Activated CD4-positive, alpha-beta T cell treated with anti-CD3 and anti-CD28 coated beads for 24 hours (primary cell): Measurements from ENCODE around the gene ZNF138.
"Not testable (repeated sequence)": the region's sequence is repeated elsewhere in the genome, so short reads cannot be mapped to it uniquely, and the experiment has no call there.

Experiments
- DNase-seq, 2 donors: peaks; one replicate each; pipeline ENCODE4 v3.0.0-alpha.2; 2020; ENCODE audit warnings: low read depth in 2 of 2

ZNF138 gene

DNA sequence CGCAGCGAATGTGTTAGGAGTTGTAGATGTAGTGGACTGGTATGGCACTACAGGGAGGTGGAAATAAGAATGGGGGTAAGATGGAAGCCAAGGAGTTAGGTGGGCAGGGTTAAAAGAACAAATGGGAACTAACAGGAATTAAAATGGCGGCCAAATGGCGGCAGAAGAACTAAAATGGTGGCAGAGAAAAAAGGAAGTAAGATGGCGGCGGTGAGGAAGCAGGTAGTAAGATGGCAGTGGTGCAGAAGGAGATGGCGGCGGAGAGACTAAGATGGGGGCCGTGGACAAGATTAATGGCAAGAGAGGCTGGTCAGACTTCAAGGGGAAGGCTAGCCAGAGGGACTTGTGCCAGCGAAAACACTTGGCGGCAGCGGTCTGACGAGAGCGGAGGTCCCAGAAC, 44.5 kb downstream of the ZNF138 start:
- DNase-seq, result no peak

DNA sequence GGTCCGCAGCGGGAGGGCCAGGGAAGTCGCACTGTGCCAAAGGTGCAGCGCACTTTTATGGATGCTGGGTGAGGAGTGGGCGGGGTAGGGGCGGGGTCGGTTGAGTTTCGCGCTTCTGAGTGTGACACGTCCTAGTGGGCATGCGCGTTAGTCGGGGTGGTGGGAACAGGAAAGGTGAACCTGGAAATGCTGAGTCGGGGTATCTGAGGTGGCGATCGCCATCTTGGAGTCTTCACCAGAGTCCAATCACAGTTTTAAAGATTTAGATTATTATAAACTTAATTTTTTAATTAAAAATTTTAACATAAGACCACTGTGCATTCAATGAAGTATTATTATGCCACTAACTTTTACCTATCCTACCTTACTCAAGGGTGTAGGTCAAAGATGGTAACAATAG, 45.7 kb downstream of the ZNF138 start:
- peak in 1 of 2 donors; percentile 2 for DNase-seq

DNA sequence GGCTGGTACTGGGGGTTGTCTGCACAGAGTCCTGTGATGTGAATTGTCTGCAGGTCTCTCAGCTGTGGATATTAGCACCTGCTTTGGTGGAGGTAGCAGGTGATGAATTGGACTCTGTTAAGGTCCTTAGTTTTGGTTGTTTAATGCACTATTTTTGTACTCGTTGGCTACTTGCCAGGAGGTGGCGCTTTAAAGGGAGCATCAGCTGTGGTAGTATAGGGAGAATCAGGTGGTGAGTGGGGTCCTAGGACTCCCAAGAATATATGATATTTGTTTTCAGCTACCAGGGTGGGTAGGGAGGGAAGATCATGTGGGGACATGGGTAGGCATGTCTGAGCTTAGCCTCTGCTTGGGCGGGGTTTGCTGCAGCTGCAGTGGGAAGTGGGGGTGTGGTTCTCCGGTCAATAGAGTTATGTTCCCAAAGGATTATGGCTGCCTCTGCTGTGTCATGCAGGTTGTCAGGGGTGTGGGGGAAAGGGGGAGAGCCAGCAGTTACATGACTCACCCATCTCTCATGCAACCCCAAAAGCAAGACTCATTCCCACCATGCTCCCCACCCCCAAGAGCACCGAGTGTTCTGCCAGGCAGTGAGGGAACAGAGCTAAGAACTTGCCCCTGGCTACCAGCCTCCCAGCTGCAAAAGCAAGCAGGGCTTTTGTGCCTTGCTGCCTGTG, 55.2 kb downstream of the ZNF138 start:
- no peak for DNase-seq

DNA sequence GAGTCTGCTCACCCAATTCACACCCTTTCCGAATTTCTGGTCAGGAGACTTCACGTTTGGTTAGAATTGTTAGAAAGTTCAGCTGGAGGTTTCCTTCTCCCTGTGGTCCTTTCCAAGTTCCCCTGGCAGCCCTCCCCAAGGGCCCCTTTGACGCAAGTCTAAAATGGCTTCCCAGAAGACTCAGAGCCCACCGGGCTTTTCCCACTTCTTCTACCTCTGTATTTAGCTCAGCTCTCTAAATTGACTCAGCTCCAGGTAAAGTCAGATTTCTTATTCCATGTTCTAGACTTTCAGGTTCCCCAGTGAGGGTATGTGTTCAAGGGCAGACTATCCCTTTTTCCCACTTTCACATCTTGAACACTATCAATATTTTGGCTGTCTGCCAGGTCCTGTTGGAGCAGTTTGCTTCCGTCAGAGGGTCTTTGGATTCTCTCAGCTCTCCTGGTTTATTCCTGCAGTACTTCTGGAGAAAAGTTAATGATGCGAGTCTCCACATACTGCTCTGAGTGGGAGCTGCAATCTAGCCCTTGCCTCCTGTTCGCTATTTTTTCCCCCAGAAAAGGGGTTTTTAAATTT, 55.8 kb downstream of the ZNF138 start:
- no peak for DNase-seq

DNA sequence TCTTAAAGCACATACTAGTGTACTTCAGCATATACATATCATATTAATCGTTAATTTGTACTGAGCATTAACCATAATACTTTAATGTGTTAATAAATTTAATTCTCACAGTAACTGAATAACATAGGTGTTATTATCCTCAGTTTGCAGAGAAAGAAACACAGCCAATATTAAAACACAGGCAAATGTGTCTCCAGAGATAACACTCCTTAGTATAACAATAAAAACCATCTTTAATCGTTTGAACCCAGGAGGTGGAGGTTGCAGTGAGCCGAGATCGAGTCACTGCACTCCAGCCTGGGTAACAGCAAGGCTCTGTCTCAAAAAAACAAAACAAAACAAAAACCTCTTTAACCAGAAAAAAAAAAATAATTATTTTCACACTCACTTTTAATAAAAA, 59.5 kb downstream of the ZNF138 start:
- no peak for DNase-seq

DNA sequence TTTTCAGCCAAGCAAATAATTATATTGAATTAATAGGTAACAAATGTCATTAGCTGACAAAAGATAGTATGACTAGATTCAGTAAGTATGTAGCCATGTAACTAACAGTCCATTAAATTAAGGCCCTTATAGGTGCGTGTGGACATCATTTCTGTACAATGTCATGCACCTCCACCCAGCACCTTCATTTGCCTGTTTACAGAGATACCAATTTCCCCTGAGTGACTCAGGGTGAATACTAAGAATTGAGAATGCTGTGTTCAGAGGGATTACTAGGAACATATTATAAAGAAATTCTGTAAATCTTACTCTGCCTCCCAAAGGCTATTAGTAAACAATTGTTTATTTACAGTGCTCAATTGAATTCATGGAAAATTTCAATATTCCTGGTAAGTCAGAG, 60.7 kb downstream of the ZNF138 start:
- no peak for DNase-seq

DNA sequence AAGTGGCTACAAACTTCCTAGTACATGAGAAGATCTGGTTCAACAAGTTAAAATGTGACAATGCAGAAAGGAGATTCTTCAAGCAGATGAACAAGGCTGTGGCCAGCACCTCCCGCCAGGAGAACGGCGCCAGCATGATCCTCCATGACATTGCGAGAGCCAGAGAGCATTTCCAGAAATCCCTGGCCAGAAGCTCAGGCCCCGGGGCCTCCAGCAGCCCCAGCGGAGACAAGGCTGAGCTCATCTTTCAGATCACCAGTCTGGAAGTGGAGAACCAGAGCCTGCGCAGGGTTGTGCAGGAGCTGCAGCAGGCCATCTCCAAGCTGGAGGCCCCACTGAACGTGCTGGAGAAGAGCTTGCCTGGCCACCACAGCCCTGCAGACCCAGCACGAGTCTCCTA, 68.8 kb downstream of the ZNF138 start:
- DNase-seq, result no peak

DNA sequence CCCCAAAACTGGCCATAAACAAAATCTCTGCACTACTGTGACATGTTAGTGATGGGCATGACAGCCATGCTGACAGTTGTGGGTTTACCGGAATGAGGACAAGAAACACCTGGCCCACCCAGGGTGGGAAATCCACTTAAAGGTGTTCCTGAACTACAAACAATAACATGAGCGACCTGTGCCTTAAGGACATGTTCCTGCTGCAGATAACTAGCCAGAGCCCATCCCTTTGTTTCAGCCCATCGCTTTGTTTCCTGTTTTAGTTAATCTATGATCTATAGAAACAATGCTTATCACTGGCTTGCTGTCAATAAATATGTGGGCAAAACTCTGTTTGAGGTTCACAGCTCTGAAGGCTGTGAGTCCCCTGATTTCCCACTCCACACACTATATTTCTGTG, 69.3 kb downstream of the ZNF138 start:
- not testable (repeated sequence) for DNase-seq

DNA sequence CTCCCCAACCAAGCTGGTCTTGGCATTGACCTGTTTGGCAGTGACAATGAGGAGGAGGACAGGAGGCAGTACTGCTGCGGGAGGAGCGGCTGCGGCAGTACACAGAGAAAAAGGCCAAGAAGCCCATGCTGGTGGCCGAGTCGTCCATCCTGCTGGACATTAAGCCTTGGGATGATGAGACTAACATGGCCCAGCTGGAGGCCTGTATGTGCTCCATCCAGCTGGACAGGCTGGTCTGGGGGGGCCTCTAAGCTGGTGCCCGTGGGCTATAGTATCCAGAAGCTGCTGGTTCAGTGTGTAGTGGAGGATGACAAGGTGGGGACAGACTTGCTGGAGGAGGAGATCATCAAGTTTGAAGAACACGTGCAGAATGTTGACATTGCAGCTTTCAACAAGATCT, 69.7 kb downstream of the ZNF138 start:
- DNase-seq, result no peak

DNA sequence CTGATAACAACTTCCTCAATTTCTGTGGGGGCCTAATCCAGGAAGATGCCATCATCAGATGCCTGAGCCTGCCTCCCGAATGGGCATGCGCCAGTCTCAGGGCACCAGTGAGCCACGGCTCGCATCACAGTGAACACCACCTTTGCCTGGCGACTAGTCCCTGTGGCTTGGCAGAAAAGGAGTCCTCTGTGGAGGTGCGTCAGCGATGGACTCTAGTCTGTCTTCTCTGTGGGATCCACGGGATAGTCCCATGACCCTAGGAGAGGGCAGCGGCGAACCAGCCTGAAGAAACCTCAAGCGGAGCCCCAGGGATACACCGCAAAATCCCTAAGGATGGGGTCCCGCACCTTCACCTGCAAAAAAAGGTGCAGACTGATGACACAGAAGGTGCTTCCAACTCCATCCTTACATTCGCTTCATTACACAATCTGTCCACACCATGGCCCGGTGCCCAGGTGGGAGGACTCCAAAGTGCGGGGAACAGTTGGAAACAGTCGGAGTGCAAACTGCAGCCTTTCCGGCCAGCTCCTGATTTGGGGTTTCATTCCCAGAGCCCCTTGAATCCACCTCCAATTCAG, 73.7 kb downstream of the ZNF138 start:
- no peak for DNase-seq

DNA sequence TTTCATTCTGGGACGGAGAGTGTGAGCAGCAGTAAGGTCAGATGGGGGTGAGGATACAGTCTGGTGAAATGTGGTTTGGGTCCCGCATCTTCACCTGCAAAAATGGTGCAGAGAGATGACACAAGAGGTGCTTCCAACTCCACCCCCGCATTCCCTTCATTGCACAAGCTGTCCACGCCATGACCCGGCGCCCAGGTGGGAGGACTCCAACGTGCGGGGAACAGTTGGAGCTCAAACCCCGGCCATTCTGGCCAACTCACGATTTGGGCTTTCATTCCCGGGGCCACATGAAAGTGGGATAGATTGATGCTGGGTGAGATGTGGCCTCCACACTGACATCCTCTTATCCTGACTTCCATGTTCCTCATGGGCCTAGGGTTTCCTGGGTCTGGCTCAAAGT, 74.3 kb downstream of the ZNF138 start:
- DNase-seq, result no peak

DNA sequence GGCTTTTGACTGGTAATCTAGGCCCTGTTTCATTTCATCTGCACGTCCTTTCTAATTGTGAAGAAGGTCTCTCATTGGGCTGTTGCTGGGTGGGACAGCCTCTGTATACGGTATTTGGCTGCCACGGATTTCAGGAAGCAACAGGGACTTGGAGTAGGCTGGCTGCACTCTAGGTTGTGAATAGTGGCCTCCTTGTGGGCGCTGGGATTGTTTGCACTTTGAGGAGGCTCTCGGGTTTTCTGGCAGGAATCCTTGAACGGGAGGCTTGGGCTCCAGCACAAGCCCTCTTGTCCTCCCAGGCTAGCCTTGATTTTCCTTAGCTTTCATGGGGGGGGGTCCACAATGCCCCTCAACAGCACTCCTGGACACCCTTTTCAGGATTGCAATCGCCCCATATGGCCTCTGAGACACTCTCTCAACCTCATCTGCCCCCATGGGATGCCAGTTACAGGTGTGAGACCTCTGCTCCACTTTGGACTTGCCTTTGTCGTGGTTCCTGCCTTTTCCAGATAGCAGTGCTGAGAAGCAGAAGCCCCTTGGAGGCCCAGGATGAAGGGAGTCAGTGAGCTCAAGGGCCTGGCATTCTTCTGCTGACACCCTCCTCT, 75.0 kb downstream of the ZNF138 start:
- DNase-seq, result no peak

DNA sequence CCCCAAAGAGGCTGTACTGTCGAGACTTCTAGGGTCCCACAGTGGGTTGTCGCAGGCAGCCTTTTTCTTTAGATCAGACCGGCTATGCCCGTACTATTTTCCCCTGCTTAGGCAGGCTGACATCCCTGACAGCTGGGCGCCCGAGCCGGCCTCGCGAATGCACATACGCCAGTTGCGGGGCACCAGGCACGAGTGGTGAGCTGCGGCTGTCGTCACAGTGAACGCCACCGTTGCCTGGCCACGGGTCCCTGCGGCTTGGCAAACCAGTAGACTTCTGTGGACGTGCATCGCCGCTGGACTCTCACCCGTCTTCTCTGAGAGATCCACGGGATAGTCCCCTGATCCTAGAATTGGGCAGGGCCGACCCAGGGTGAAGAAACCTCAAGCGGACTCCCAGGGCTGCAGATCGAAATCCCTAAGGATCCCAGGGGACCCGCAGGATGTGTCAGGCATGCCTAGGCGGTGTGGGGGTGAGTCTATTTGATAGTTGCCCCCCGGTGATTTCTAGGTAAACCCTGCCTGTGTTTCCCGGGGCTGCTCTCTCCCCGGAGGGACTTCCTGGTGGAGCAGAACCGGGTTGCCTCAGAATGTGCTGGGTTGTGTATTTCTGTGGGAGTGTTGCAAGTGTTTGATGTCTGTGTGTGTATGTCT, 75.8 kb downstream of the ZNF138 start:
- DNase-seq, result no peak

DNA sequence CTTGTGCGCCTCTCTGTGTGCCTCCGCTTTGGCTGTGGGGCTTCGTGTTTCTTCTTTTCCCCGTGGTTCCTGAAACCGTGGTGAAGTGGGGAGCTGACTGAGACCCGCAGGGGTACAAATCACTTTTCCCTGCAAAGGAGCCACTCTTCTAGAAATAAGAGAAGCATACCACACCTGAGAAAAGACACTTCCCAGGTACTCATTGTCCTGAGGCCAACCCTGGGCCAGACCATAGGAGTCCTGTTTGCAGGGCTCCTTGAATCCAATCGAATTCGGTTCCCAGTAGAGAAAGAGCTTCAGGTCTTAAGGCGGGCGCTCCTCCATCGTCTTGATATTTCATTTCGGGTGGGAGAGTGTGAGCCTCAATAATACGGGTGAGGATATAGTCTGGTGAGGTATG, 76.4 kb downstream of the ZNF138 start:
- DNase-seq, result no peak

DNA sequence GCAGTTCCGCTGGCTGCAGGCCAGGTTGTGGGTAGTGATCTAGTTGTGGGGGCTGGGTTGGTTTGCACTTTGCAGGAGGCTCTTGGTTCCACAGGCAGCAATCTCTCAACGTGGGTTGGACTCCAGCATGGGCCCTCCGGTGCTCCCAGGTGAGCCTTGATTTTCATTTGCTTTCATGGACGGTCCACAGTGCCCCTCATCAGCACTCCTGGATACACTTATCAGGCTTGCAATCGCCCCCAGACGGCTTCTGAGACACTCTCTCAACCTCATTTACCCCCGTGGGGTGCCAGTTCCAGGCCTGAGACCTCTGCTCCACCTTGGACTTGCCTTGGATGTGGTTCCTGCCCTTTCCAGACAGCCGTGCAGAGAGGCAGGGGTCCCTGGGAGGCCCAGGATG, 77.5 kb downstream of the ZNF138 start:
- no peak for DNase-seq

DNA sequence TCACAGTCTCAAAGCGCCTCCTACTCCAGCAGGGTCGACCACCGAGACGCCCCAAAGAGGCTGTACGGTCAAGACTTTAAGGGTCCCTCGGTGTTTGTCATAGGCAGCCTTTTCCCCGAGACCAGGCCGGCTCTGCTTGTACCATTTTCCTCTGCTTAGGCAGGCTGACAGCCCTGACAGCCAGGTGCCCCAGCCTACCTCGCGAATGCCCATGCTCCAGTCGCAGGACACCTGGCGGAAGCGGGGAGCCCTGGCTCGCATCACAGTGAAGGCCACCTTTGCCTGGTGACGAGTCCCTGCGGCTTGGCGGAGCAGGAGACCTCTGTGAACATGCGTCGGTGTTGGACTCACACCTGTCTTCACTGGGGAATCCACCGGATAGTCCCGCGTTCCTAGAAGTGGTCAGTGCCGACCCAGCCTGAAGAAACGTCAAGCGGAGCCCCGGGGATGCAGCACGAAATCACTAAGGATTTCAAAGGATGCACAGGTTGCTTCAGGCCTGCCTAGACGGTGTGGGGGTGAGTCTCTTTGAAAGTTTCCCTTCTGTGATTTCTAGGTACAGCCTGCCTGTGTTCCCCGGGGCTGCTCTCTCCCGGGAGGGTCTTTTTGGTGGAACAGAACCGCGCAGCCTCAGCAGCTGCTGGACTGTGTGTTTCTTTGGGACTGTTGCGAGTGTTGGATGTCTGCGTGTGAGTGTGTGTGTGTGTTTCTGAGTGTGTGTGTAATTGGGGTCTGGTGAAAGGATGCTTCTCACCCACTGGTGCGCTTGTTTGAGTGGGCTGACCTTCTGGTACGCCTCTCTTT, 78.3 kb downstream of the ZNF138 start:
- DNase-seq, result no peak

DNA sequence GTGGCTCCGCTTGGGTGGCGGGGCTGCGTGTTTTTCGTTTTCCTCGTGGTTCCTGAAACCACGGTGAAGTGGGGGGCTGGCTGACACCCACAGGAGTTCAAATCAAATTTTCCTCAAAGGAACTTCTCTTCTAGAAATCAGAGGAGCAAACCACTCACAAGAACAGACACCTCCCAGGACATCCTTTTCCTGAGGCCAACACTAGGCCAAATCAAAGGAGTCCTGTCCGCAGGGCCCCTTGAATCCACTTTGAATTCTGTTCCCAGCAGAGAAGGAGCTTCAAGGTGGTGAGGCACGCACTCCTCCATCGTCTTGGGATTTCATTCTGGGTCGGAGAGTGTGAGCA, 78.9 kb downstream of the ZNF138 start:
- DNase-seq, result no peak

DNA sequence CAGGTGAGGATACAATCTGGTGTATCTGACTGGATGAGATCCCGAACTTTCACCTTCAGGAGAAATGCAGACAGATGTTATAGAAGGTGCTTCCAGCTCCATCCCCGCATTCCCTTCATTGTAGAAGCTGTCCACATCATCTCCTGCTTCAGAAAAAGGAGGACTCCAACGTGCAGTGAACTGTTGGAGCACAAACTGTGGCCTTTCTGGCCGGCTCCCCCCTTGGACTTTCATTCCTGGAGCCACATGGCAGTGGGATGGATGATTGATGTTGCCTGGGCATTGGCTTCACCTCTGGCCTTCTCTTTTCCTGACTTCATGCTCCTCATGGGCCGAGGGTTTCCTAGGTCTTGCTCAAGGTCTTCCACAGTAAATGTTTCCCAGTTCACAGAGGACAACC, 79.3 kb downstream of the ZNF138 start:
- DNase-seq, result no peak

DNA sequence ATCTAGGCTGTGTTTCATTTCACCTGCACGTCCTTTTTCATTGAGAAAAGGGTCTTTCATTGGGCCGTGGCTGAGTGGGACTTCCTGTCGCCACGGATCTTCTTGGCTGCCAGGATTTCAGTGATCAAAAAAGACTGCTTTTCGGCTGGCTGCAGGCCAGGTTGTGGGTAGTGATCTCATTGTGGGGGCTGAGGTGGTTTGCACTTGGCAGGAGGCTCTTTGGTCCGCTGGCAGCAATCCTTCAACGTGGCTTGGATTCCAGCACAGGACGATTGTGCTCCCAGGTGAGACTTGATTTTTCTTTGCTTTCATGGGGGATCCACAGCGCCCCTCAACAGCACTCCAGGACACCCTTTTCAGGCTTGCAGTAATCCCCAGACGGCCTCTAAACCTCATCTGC, 79.9 kb downstream of the ZNF138 start:
- no peak for DNase-seq

DNA sequence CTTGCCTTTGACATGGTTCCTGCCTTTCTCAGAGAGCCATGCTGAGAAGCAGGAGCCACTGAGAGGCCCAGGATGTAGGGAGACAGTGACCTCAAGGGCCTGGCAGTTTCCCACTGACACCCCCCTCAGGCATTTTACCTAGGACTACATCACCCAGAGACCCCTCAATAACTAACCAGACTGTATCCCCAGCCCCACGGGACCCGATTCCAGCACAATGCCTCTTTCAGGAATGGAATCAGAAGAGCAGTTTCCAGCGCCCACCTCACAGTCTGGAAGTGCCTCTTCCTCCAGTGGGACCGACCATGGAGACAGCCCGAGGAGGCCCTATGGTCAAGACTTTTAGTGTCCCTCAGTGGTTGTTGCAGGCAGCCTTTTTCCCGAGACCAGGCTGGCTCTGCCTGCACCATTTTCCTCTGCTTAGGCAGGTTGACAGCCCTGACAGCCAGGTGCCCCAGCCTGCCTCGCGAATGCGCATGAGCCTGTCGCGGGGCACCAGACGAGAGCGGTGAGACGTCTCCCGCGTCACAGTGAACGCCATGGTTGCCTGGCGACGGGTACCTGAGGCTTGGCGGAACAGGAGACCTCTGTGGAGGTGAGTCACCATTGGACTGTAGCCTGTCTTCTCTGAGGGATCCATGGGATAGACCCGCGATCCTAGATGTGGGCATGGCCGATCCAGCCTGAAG, 80.5 kb downstream of the ZNF138 start:
- no peak for DNase-seq

DNA sequence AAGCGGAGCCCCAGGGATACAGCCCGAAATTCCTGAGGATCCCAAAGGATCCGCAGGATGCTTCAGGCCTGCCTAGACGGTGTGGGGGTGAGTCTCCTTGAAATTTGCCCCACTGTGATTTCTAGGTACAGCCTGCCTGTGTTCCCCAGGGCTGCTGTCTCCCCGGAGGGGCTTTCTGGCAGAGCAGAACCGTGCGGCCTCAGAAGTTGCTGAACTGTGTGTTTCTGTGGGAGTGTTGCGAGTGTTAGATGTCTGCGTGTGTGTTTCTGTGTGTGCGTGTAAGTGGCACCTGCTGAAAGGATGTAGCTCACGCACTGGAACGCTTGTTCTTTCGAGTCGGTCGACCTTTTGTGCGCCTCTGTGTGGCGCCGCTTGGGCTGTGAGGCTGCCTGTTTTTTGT, 81.0 kb downstream of the ZNF138 start:
- no peak for DNase-seq
